GM10266 (cell line): Measurements from ENCODE around the gene IGHMBP2.

Source experiments
- DNase-seq: peaks from one replicate; pipeline ENCODE4 v3.0.0; 2012; ENCODE audit errors: extremely low spot score
- TF ChIP-seq, protein P1 (sequence below): IDR thresholded peaks from 2 replicates; pipeline ENCODE4 v1.5.1; 2012; ENCODE audit warnings: mild to moderate bottlenecking, low read depth; ENCODE audit not compliant: control insufficient read depth, insufficient read depth; ENCODE audit errors: missing control alignments

The IGHMBP2 gene

DNA sequence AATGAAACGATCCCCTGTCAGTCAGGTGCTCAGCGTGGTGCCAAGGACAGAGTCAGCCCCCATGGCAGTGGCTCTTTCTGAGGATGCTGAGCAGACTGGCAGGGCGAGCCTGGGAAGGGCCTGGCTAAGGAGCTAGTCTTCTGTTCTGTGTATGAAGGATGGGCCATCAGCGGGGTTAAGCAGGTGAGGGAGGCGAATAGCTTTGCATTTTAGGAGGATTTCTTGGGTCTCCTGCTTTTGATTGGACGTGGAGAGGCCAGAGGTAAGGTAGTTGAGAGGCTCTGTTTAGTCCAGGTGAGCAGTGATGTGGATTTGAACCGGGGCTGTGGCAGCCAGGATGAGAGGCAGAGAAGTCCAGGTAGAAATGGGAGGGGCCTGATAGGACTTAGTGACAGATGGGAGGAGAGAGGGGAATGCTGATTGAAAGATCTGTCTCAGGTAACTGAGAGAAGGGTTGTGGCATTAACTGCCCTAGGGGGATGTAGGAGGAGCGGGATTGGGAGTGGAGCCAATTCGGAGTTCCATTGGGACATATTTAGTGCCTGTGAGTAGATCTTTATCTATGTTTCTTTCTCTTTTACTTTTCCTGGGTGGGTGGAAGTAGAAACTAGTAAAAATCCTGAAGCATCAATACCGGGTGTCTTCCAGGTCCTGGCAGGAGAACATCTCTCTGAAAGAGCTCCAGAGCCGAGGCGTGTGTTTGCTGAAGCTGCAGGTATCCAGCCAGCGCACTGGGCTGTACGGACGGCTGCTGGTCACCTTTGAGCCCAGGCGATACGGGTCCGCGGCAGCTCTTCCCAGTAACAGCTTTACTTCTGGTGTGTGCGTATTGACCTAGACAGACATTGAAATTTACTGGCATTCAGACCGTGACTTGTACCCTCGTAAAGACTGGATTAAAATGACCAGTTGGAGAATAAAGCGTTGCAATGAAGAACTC lies 2.0 kb downstream of the IGHMBP2 start:
- no peak for DNase-seq
- TF ChIP-seq, protein P1, sequence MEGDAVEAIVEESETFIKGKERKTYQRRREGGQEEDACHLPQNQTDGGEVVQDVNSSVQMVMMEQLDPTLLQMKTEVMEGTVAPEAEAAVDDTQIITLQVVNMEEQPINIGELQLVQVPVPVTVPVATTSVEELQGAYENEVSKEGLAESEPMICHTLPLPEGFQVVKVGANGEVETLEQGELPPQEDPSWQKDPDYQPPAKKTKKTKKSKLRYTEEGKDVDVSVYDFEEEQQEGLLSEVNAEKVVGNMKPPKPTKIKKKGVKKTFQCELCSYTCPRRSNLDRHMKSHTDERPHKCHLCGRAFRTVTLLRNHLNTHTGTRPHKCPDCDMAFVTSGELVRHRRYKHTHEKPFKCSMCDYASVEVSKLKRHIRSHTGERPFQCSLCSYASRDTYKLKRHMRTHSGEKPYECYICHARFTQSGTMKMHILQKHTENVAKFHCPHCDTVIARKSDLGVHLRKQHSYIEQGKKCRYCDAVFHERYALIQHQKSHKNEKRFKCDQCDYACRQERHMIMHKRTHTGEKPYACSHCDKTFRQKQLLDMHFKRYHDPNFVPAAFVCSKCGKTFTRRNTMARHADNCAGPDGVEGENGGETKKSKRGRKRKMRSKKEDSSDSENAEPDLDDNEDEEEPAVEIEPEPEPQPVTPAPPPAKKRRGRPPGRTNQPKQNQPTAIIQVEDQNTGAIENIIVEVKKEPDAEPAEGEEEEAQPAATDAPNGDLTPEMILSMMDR = no peak

- no peak for DNase-seq
- TF ChIP-seq, protein P1 = no peak
Observed at GRCh38 chr11:68908273-68908672, 4.6 kb downstream of the IGHMBP2 start.

DNA sequence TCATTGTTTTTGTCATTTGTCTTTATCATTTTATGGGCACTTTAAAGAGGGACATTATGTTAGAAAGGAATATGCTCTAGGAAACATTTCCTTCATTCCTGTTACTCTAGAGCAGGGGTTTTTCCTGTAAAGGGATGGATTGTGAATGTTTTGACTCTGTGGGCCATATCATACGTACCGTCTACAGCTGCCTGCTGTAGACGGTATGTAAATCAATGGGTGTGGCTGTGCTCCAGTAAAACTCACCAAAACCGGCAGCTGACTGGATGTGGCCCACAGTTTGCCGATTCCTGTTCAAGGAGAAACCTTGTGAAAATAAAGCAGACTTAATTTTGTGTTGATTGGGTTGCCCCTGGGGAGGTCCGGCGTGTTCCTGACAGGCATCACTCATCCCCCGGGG lies 7.3 kb downstream of the IGHMBP2 start:
- no peak for DNase-seq
- TF ChIP-seq, protein P1 = no peak

DNA sequence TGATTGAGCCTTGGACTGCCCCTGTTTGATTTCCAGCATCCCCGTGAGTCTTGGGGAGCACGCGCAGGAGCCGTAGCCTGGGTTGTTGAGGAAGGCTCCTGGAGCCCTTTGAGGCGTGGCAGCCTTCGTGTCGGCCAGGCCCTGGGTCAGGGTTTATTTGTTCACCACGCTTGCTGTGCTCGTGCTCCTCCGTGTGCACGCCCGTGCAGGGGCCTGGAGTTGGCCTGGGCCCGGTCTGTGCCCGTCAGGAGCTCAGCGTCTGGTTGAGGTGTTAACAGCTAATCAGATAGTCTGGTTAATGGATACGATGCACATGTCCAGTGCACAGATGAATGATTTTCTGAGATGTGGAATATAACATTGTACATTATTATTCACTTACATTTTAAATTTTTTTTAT lies 8.0 kb downstream of the IGHMBP2 start:
- TF ChIP-seq, protein P1 = no peak
- DNase-seq = no peak

DNA sequence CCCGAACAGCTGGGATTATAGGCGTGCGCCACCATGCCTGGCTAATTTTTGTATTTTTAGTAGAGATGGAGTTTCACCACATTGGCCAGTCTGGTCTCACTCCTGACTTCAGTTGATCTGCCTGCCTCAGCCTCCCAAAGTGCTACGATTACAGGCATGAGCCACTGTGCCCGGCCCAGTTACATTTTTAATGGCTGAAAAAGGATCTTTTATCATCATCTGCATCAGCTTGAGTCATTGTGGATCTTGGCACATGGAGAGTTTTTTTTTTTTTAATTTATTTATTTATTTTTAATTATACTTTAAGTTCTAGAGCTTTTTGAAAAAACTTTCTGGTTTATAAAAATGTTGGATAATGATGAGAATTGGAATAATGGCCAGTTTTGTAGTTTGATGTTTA lies 8.6 kb downstream of the IGHMBP2 start:
- no peak for DNase-seq
- TF ChIP-seq, protein P1 = no peak

DNA sequence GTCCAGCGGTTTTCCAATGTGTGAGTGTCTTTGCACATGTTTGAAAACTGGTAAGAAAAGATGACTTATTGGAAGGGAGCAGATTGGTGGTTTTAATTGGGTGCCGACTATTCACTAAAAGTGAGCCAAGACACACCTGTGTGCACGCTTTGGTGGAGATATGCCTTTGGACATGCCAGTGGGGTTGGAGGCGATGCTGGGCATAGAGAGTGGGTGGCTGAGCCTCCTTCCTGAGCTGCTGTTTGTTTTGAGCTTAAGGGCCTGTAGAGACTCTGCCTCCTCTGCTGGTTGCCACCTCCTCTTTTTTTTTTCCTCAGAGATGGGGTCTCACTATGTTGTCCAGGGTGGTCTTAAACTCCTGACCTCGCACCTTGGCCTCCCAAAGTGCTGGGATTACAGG lies 9.5 kb downstream of the IGHMBP2 start:
- no peak for DNase-seq
- TF ChIP-seq, protein P1 = no peak

- TF ChIP-seq, protein P1 = no peak
- no peak for DNase-seq
Observed at GRCh38 chr11:68914761-68915160, 11.1 kb downstream of the IGHMBP2 start.
